Mesenchymal stem cell (in vitro differentiated cells and primary cell): ENCODE results near the gene TET1.

Experiments used
- DNase-seq: peaks from one replicate; pipeline ENCODE4 v3.0.0-alpha.2; 2013
- H2AFZ ChIP-seq: one replicate; pipeline ENCODE4 v1.6.1; 2013; ENCODE audit warnings: low read depth, mild to moderate bottlenecking, control low read depth, inconsistent platforms, low read length, moderate library complexity
- H2AK5ac ChIP-seq: 2 replicates; pipeline ENCODE4 v1.6.1; 2013; ENCODE audit warnings: low read length, moderate library complexity, mild to moderate bottlenecking, inconsistent platforms; ENCODE audit not compliant: severe bottlenecking
- H2BK120ac ChIP-seq: one replicate; pipeline ENCODE4 v1.6.1; 2013; ENCODE audit warnings: low read depth, mild to moderate bottlenecking, inconsistent platforms, low read length, moderate library complexity
- H2BK12ac ChIP-seq, 2 experiments: one replicate each; pipeline ENCODE4 v1.6.1; 2013; ENCODE audit warnings: inconsistent platforms in 2 of 2, low read length in 2 of 2, mild to moderate bottlenecking in 2 of 2, moderate library complexity in 2 of 2, control low read depth in 1 of 2
- H2BK15ac ChIP-seq: one replicate; pipeline ENCODE4 v1.6.1; 2013; ENCODE audit warnings: mild to moderate bottlenecking, low read depth, inconsistent platforms; ENCODE audit not compliant: poor library complexity, severe bottlenecking
- H2BK5ac ChIP-seq: 2 replicates; pipeline ENCODE4 v1.6.1; 2013; ENCODE audit warnings: low read depth, mild to moderate bottlenecking, low read length, control low read depth, inconsistent platforms; ENCODE audit not compliant: poor library complexity, severe bottlenecking
- H3K14ac ChIP-seq, 2 experiments: one replicate each; pipeline ENCODE4 v1.6.1; 2013; ENCODE audit warnings: inconsistent platforms in 2 of 2, low read length in 2 of 2, control low read depth in 1 of 2, mild to moderate bottlenecking in 1 of 2, moderate library complexity in 1 of 2
- H3K18ac ChIP-seq, 2 experiments: one replicate each; pipeline ENCODE4 v1.6.1; 2013; ENCODE audit warnings: inconsistent platforms in 2 of 2, low read length in 2 of 2, control low read depth in 1 of 2, low read depth in 1 of 2, mild to moderate bottlenecking in 1 of 2
- H3K23ac ChIP-seq, 2 experiments: one replicate each; pipeline ENCODE4 v1.6.1; 2013; ENCODE audit warnings: inconsistent platforms in 2 of 2, low read length in 2 of 2, mild to moderate bottlenecking in 2 of 2, moderate library complexity in 2 of 2, control low read depth in 1 of 2
- H3K27ac ChIP-seq: 2 replicates; pipeline ENCODE4 v1.5.1; 2013; ENCODE audit warnings: mild to moderate bottlenecking, moderate library complexity, low read length, control low read depth, inconsistent platforms; ENCODE audit not compliant: poor library complexity, severe bottlenecking
- H3K27me3 ChIP-seq, 2 experiments: 2 replicates each; pipeline versions ENCODE4 v1.6.1 to v1.7.0; 2013; ENCODE audit warnings: low read length in 2 of 2, mild to moderate bottlenecking in 2 of 2, moderate library complexity in 2 of 2, control low read depth in 1 of 2, inconsistent platforms in 1 of 2; ENCODE audit not compliant: control insufficient read depth in 1 of 2, insufficient read depth in 1 of 2
- H3K36me3 ChIP-seq, 2 experiments: 2 replicates each; pipeline versions ENCODE4 v1.6.1 to v1.7.0; 2013; ENCODE audit warnings: low read length in 2 of 2, control low read depth in 1 of 2, inconsistent platforms in 1 of 2, low read depth in 1 of 2, mild to moderate bottlenecking in 1 of 2; ENCODE audit not compliant: insufficient read depth in 2 of 2, control insufficient read depth in 1 of 2
- H3K4ac ChIP-seq, 2 experiments: one replicate each; pipeline ENCODE4 v1.6.1; 2013; ENCODE audit warnings: inconsistent platforms in 2 of 2, low read length in 2 of 2, mild to moderate bottlenecking in 2 of 2, moderate library complexity in 2 of 2, control low read depth in 1 of 2, low read depth in 1 of 2
- H3K4me1 ChIP-seq: 2 replicates; pipeline ENCODE4 v1.6.1; 2013; ENCODE audit warnings: low read depth, low read length, control low read depth; ENCODE audit not compliant: control insufficient read depth, insufficient read depth
- H3K4me2 ChIP-seq: 2 replicates; pipeline ENCODE4 v1.6.1; 2013; ENCODE audit warnings: low read length, mild to moderate bottlenecking, inconsistent platforms; ENCODE audit not compliant: poor library complexity, severe bottlenecking
- H3K4me3 ChIP-seq, 2 experiments: 2 replicates each; pipeline versions ENCODE4 v1.5.1 to v1.7.0; 2013; ENCODE audit warnings: low read length in 2 of 2, mild to moderate bottlenecking in 2 of 2, control low read depth in 1 of 2, low read depth in 1 of 2; ENCODE audit not compliant: insufficient read depth in 1 of 2
- H3K79me1 ChIP-seq: replicated peaks from 2 replicates; pipeline ENCODE4 v1.6.1; 2013; ENCODE audit warnings: mild to moderate bottlenecking, control low read depth, low read length, inconsistent platforms; ENCODE audit not compliant: poor library complexity, severe bottlenecking
- H3K9ac ChIP-seq: 2 replicates; pipeline ENCODE4 v1.7.0; 2013; ENCODE audit warnings: mild to moderate bottlenecking, low read length, moderate library complexity
- H3K9me3 ChIP-seq: 2 replicates; pipeline ENCODE4 v1.7.0; 2013; ENCODE audit warnings: mild to moderate bottlenecking, low read length; ENCODE audit not compliant: control insufficient read depth
- H4K8ac ChIP-seq: one replicate; pipeline ENCODE4 v1.6.1; 2013; ENCODE audit warnings: inconsistent platforms, mild to moderate bottlenecking, low read length, moderate library complexity
- H4K91ac ChIP-seq: one replicate; pipeline ENCODE4 v1.6.1; 2013; ENCODE audit warnings: mild to moderate bottlenecking, low read length, inconsistent platforms
- WGBS: methylation state at CpG from one replicate; pipeline ENCODE4 v1.1.7; 2013; ENCODE audit warnings: mixed read lengths; 5-methylcytosine and 5-hydroxymethylcytosine counted together

Gene TET1

GRCh38 chr10:68684413-68684812, 124.3 kb downstream of the TET1 start:
- 96% methylated on average over 3 of the region's 3 CpGs for WGBS
- no peak overlapping the region for H3K23ac ChIP-seq
- H4K91ac ChIP-seq: no peak overlapping the region
- H3K14ac ChIP-seq: no peak overlapping the region
- no peak overlapping the region for H2BK120ac ChIP-seq
- no peak for DNase-seq
- no peaks in the 10 kb centered on the region for H3K79me1 ChIP-seq
- H3K27me3 ChIP-seq: no peaks in the 10 kb centered on the region
- H3K4me2 ChIP-seq: no peak overlapping the region
- H3K27ac ChIP-seq: no peak overlapping the region
- no peak overlapping the region for H2BK12ac ChIP-seq
- no peak overlapping the region for H4K8ac ChIP-seq
- no peak overlapping the region for H2BK15ac ChIP-seq
- no peak overlapping the region for H3K4me3 ChIP-seq
- no peak overlapping the region for H2AK5ac ChIP-seq
- peaks cover 8 to 36% of the 10 kb centered on the region in 2 experiments for H3K36me3 ChIP-seq
- H3K9ac ChIP-seq: no peak overlapping the region
- H3K4me1 ChIP-seq: no peaks in the 10 kb centered on the region
- no peaks in the 10 kb centered on the region for H3K9me3 ChIP-seq
- H2BK5ac ChIP-seq: no peak overlapping the region
- H3K4ac ChIP-seq: no peak overlapping the region
- no peak overlapping the region for H2AFZ ChIP-seq
- no peak overlapping the region for H3K18ac ChIP-seq

GRCh38 chr10:68696018-68696417, 135.9 kb downstream of the TET1 start:
- Histone ChIP-seq H3K79me1 (no peaks in the 10 kb centered on the region), H3K4ac (no peak overlapping the region)

GRCh38 chr10:68697106-68697505, 137.0 kb downstream of the TET1 start:
- H2AFZ ChIP-seq: no peak overlapping the region
- no peak overlapping the region for H3K4ac ChIP-seq
- no peak overlapping the region for H2BK120ac ChIP-seq
- H3K9ac ChIP-seq: no peak overlapping the region
- H3K18ac ChIP-seq: no peak overlapping the region
- H3K4me3 ChIP-seq: no peak overlapping the region
- no peak overlapping the region for H3K4me2 ChIP-seq
- no peaks in the 10 kb centered on the region for H3K9me3 ChIP-seq
- H3K27me3 ChIP-seq: no peaks in the 10 kb centered on the region
- no peak for DNase-seq
- no peaks in the 10 kb centered on the region for H3K4me1 ChIP-seq
- no peak overlapping the region for H2BK5ac ChIP-seq
- 98% methylated on average over 1 of the region's 1 CpG for WGBS
- no peak overlapping the region for H2BK15ac ChIP-seq
- no peak overlapping the region for H3K14ac ChIP-seq
- H2AK5ac ChIP-seq: no peak overlapping the region
- no peak overlapping the region for H2BK12ac ChIP-seq
- H3K23ac ChIP-seq: no peak overlapping the region
- no peak overlapping the region for H3K27ac ChIP-seq
- no peaks in the 10 kb centered on the region for H3K79me1 ChIP-seq
- H3K36me3 ChIP-seq: no peaks in the 10 kb centered on the region
- no peak overlapping the region for H4K91ac ChIP-seq
- no peak overlapping the region for H4K8ac ChIP-seq

More at GRCh38 chr10:68696018-68696417, 135.9 kb downstream of the TET1 start:
- Histone ChIP-seq H3K9me3 (no peaks in the 10 kb centered on the region), H3K4me3 (no peak overlapping the region), H4K8ac (no peak overlapping the region), H3K18ac (no peak overlapping the region), H3K36me3 (peaks cover 4 to 8% of the 10 kb centered on the region in 2 experiments), H2AFZ (no peak overlapping the region), H3K4me2 (no peak overlapping the region), H2BK5ac (no peak overlapping the region), H3K14ac (no peak overlapping the region), H3K9ac (no peak overlapping the region), H3K27me3 (no peaks in the 10 kb centered on the region), H2BK12ac (no peak overlapping the region), H3K27ac (no peak overlapping the region), H2BK120ac (no peak overlapping the region), H2BK15ac (no peak overlapping the region), H3K23ac (no peak overlapping the region), H2AK5ac (no peak overlapping the region), H4K91ac (no peak overlapping the region), H3K4me1 (no peaks in the 10 kb centered on the region)
- WGBS: 100% methylated on average over 1 of the region's 1 CpG
- no peak for DNase-seq

GRCh38 chr10:68700197-68700596, 140.1 kb downstream of the TET1 start:
- Histone ChIP-seq H3K27ac (no peak overlapping the region), H3K4me2 (no peak overlapping the region), H3K9ac (no peak overlapping the region), H2BK120ac (no peak overlapping the region), H2AFZ (no peak overlapping the region), H3K4me1 (no peaks in the 10 kb centered on the region), H3K36me3 (no peaks in the 10 kb centered on the region), H3K4me3 (no peak overlapping the region), H4K8ac (no peak overlapping the region), H2BK5ac (no peak overlapping the region), H4K91ac (no peak overlapping the region), H3K79me1 (no peaks in the 10 kb centered on the region), H3K18ac (no peak overlapping the region), H2BK15ac (no peak overlapping the region), H2AK5ac (no peak overlapping the region), H3K4ac (no peak overlapping the region), H3K27me3 (no peaks in the 10 kb centered on the region), H3K9me3 (no peaks in the 10 kb centered on the region), H3K14ac (no peak overlapping the region), H2BK12ac (no peak overlapping the region), H3K23ac (no peak overlapping the region)
- DNase-seq: no peak
- no CpG with 5 or more reads among the region's 1 CpG for WGBS
